GM18502 (cell line): ENCODE data around the gene TEDDM1.
"Not testable (repeated sequence)": the region's sequence is repeated elsewhere in the genome, so short reads cannot be mapped to it uniquely, and the experiment has no call there.

Experiments used
- ATAC-seq: cut with Tn5 transposase; IDR thresholded peaks from one replicate; pipeline ENCODE4 v1.9.1; 2021; ENCODE audit warnings: mild to moderate bottlenecking; ENCODE audit not compliant: unreplicated experiment, poor library complexity

The TEDDM1 gene, protein sequence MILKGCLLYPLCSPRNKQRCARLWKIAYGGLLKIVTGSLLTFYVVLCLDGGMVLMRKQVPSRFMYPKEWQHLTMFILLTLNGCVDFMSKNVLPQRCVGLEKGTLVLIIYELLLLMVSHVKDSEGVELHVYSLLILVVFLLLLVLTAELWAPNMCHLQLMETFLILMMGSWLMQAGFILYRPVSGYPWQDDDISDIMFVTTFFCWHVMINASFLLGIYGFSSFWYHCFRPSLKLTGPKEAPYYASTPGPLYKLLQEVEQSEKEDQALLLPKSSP

DNA sequence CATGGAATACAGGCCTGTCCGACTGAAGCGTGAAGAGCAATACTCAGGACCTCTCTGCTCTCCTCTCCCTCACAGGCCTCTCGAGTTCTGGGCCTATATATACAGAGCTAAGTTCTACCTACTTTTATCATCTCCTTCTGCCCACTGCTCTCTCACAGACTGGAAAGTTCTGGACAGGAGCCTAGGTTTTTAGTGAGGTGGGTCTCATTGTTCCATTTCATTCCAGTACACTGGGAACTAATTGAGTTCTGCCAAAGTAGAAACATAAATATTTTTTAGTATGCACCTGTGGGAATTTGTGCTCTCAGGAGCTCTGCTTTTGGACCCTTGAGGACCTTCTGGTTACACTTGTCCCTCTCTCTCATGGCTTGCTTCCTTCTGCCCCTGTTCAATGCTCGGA, at the start of gene TEDDM1:
Gene TEDDM1 (minus strand): TSS at position 101 of the 400 bp plus-strand sequence. CDS start 182 bp downstream, outside the sequence.
- ATAC-seq = no peak

DNA sequence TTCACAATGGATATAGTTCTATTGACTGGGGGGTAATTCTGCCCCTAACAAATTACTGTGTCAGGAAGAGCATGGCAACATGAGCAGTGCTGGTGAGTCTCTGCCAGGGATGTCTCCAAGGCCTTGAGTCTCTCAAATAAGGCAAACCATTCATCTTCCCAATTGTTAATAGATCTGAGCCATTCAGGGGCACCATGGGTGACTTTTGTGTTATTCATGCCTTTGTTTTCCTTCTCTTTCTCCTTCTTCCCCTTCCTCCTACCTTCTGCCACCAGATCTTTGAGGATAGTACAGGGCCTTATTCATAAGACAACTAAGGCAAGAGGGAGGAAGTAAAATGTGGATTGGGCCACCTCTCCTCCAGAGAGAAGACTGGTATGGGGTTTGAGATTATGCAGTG, 49.6 kb upstream of the TEDDM1 start, which contains the start of gene RGSL1:
Gene RGSL1 (plus strand): TSS at position 60 of the 400 bp plus-strand sequence. CDS start 20 bp downstream, at position 80.
- no peak for ATAC-seq

DNA sequence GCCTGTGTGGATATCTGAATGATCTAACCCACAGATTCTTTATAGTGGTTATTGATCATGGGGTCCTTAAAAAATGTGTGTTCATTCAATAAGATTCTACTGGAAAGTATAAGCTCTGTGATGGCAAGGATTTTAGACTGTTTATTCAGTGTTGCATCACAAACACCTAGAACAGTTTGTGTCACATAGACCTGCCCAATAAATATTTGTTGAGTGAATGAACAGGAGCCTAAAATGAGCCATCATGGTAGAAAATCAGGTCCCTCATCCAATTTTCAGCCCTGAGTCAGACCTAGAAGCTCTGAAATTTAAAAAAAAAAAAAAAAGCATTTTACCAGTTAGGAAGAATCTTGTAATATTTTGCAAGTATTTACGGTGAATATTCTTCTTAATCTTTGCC, 47.2 kb upstream of the TEDDM1 start:
- no peak for ATAC-seq

- not testable (repeated sequence) for ATAC-seq
These were observed 46.7 kb upstream of the TEDDM1 start for GRCh38 chr1:182447124-182447523.

- peak; percentile 62 for ATAC-seq
These were observed 45.7 kb upstream of the TEDDM1 start for GRCh38 chr1:182446033-182446669.

DNA sequence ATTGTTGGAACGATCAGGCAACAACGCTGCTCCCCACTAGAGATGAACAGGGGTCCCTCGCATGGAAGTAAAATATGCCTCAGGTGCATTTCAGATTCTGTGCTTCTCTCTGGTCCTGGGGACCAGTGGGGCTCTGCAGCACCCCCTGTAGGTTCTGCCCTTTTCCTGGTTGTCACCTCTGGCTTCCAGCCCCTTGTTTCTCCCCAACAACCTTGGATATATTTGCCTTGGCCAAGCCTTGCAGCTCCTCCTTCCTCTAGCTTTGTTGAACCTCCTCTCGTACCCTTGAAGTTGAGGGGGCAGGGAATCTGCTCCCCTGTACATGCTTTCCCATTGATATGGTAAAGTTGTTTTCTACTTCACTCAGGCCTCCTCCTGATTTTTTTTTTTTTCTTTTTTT, 44.0 kb upstream of the TEDDM1 start:
- ATAC-seq = no peak

GRCh38 chr1:182442333-182442732, 41.9 kb upstream of the TEDDM1 start:
- ATAC-seq = no peak

- peak; percentile 65 for ATAC-seq
These were observed 41.3 kb upstream of the TEDDM1 start for GRCh38 chr1:182441719-182442118.

DNA sequence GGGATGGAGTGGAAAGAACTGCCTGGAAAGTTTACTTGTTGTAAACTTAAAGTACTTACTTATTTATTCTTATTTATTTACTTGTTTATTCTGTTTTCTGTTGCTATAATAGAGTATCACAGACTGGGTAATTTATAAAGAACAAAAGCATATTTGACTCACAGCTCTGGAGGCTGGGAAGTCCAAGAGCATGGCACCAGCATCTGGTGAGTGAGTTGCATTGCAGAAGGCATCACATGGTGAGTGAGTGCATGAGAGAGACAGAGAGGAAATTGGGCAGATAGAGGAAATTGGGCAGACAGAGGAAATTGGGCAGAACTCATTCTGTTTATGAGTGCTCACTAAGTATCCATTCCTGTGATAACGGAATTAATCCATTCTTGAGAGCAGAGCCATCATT, 37.9 kb upstream of the TEDDM1 start:
- no peak for ATAC-seq

DNA sequence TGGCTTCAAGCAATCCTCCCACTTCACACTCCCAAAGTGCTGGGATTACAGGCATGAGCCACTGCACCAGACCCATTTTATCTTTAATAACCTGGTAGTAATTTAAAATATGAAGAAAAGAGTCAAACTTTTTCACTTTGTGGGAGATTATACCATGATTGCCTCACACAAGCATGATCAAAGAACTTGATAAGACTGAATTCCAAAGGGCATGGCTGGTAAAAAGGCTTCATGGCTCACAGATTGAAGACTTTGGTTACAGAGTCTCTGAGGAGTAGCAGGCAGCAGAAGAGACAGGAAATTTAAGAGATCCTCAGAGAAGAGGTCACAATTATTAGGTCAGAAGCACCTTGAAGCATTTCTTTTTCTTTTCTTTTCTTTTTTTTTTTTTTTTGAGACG, 33.1 kb upstream of the TEDDM1 start:
- no peak for ATAC-seq

- no peak for ATAC-seq
These were observed 30.8 kb upstream of the TEDDM1 start for GRCh38 chr1:182431278-182431677.

GRCh38 chr1:182430263-182431068, 30.0 kb upstream of the TEDDM1 start:
- ATAC-seq = peak; percentile 61

GRCh38 chr1:182428043-182428442, 27.6 kb upstream of the TEDDM1 start:
- peak; percentile 23 for ATAC-seq

- ATAC-seq = peak; percentile 69
These were observed 26.3 kb upstream of the TEDDM1 start for GRCh38 chr1:182426442-182427430.

- ATAC-seq = no peak
These were observed 15.3 kb upstream of the TEDDM1 start for GRCh38 chr1:182415789-182416188.

DNA sequence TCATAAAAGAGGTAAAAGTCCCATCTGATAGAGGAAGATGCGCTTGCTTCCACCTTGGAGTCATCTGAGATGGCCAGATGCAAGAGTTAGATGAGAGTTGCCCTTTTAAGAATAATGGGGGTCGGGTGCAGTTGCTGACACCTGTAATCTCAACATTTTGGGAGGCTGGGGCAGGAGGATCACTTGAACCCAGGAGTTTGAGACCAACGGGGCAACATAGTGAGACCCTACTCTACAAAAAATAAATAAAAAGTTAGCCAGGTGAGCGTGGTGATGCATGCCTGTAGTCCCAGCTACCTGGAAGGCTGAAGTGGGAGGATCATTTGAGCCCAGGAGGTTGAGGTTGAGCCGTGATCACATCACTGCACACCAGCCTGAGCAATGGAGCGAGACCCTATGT, 13.5 kb upstream of the TEDDM1 start:
- no peak for ATAC-seq

- ATAC-seq = no peak
These were observed 13.0 kb upstream of the TEDDM1 start for GRCh38 chr1:182413486-182413885.

DNA sequence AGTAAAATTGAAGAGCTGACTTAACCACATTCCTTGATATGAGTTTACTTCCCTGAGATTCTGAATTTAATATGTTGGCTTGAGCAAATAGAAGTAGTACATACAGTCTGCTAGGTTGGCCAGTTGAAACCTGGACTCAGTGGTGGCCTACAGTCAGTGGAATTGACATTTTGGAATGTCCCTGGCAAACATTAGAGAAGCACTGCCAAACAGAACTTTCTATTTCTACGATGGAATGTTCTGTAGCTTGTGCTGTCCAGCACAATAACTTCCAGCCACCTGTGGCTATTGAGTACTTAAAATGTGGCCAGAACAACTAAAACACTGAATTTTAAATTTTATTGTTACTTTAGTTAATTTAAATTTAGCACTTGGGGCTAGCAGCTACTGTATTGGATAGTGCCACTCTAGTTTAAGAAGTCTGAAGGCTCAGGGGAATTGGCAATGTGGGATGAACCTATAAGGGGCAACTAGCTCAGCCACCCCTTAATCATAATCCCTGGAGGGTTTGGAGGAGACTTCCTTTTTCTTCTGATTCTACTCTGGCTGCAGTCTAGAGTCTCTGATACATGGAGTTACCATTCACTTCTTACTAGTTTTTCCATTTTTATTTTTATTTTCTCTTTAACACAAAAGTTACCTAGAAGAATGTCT, 10.3 kb upstream of the TEDDM1 start:
- ATAC-seq = no peak

GRCh38 chr1:182410138-182410537, 9.7 kb upstream of the TEDDM1 start:
- no peak for ATAC-seq
